ENCODE measurements around the gene UBE2I.

UBE2I gene

GRCh38 chr16:1319041-1319440, 9.6 kb downstream of the UBE2I start:
- peaks cover 87 to 100% (median 99%) of the 10 kb centered on the region in 3 donors for H3K36me3 ChIP-seq
- no peak for TF ChIP-seq CTCF (IDR thresholded peaks at IDR 0.05)
- intact Hi-C loops (cut with DNase I; ENCODE audit: low total_unique reads): no loop called here
- DNase-seq: no peak
- H3K4me3 ChIP-seq: no peak overlapping the region
- no peaks in the 10 kb centered on the region for H3K27me3 ChIP-seq
- peaks cover 0 to 7% (median under 1%) of the 10 kb centered on the region in 4 donors for H3K4me1 ChIP-seq
- no peak overlapping the region for H3K27ac ChIP-seq
- no peaks in the 10 kb centered on the region for H3K9me3 ChIP-seq

- Histone ChIP-seq H3K27me3 (no peaks in the 10 kb centered on the region), H3K4me3 (no peak overlapping the region), H3K4me1 (no peaks in the 10 kb centered on the region), H3K9me3 (no peaks in the 10 kb centered on the region), H3K36me3 (peaks cover 90 to 100% (median 99%) of the 10 kb centered on the region in 3 donors), H3K27ac (no peak overlapping the region)
- DNase-seq: no peak
- no peak for TF ChIP-seq CTCF (IDR thresholded peaks at IDR 0.05)
- intact Hi-C loops (cut with DNase I; ENCODE audit: low total_unique reads): no loop called here
Observed at GRCh38 chr16:1320097-1320496, 10.7 kb downstream of the UBE2I start.

GRCh38 chr16:1320658-1321240, 11.3 kb downstream of the UBE2I start:
- H3K36me3 ChIP-seq: peaks cover 90 to 100% (median 96%) of the 10 kb centered on the region in 3 donors
- no peak overlapping the region for H3K27ac ChIP-seq
- DNase-seq: no peak
- no peak for TF ChIP-seq CTCF (IDR thresholded peaks at IDR 0.05)
- intact Hi-C loops (cut with DNase I; ENCODE audit: low total_unique reads): no loop called here
- no peaks in the 10 kb centered on the region for H3K4me1 ChIP-seq
- no peaks in the 10 kb centered on the region for H3K27me3 ChIP-seq
- no peak overlapping the region for H3K4me3 ChIP-seq
- no peaks in the 10 kb centered on the region for H3K9me3 ChIP-seq

GRCh38 chr16:1322407-1322806, 13.0 kb downstream of the UBE2I start:
- Histone ChIP-seq H3K9me3 (no peaks in the 10 kb centered on the region), H3K36me3 (peaks cover 75 to 100% (median 80%) of the 10 kb centered on the region in 3 donors), H3K27me3 (no peaks in the 10 kb centered on the region), H3K4me1 (no peaks in the 10 kb centered on the region), H3K27ac (no peak overlapping the region), H3K4me3 (no peak overlapping the region)
- intact Hi-C loops (cut with DNase I; ENCODE audit: low total_unique reads): no loop called here
- no peak for TF ChIP-seq CTCF (IDR thresholded peaks at IDR 0.05)
- DNase-seq: no peak

- no peak overlapping the region for H3K4me3 ChIP-seq
- no peaks in the 10 kb centered on the region for H3K4me1 ChIP-seq
- TF ChIP-seq CTCF (IDR thresholded peaks at IDR 0.05): no peak
- DNase-seq: no peak
- intact Hi-C loops (cut with DNase I; ENCODE audit: low total_unique reads): no loop called here
- H3K36me3 ChIP-seq: peaks cover 63 to 94% (median 68%) of the 10 kb centered on the region in 3 donors
- no peaks in the 10 kb centered on the region for H3K27me3 ChIP-seq
- H3K9me3 ChIP-seq: no peaks in the 10 kb centered on the region
- no peak overlapping the region for H3K27ac ChIP-seq
Observed at GRCh38 chr16:1323296-1324239, 14.1 kb downstream of the UBE2I start.
